OCI-LY1 (cell line): Measurements from ENCODE around the gene PLIN5.

ENCODE experiments used
- EZH2 ChIP-seq: fragments of 200-600 bp; sonication (generic), shearing (Covaris generic); IDR thresholded peaks from 2 replicates; pipeline ENCODE4 v1.8.0; 2017; ENCODE audit warnings: borderline replicate concordance, mixed run types, mild to moderate bottlenecking, antibody characterized with exemption, low read length, moderate library complexity, mixed read lengths
- TF ChIP-seq, protein P1 (sequence below): fragments of 200-600 bp; sonication (generic), shearing (Covaris generic); IDR thresholded peaks from 2 replicates; pipeline ENCODE4 v1.5.1; 2017; ENCODE audit warnings: mild to moderate bottlenecking, antibody characterized with exemption, low read length, moderate library complexity, mixed read lengths

DNA sequence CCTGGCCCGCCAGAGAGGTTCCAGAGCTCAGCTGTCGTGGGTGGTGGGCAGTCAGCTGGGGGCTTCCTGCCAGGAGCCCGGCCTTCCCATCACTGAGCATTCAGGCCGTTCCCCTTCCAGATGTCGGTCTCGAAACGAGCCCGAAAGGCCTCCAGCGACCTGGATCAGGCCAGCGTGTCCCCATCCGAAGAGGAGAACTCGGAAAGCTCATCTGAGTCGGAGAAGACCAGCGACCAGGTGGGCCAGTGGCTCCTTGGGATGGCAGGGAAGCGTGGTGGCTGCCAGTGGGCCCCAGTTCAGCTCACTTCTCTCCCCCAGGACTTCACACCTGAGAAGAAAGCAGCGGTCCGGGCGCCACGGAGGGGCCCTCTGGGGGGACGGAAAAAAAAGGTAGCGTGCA lies 43.6 kb downstream of the PLIN5 start:
- TF ChIP-seq, protein P1, sequence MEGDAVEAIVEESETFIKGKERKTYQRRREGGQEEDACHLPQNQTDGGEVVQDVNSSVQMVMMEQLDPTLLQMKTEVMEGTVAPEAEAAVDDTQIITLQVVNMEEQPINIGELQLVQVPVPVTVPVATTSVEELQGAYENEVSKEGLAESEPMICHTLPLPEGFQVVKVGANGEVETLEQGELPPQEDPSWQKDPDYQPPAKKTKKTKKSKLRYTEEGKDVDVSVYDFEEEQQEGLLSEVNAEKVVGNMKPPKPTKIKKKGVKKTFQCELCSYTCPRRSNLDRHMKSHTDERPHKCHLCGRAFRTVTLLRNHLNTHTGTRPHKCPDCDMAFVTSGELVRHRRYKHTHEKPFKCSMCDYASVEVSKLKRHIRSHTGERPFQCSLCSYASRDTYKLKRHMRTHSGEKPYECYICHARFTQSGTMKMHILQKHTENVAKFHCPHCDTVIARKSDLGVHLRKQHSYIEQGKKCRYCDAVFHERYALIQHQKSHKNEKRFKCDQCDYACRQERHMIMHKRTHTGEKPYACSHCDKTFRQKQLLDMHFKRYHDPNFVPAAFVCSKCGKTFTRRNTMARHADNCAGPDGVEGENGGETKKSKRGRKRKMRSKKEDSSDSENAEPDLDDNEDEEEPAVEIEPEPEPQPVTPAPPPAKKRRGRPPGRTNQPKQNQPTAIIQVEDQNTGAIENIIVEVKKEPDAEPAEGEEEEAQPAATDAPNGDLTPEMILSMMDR = no peak
- no peak for TF ChIP-seq EZH2
